ENCODE measurements around the gene CDKN2D.

- TF ChIP-seq CTBP1 (IDR thresholded peaks at IDR 0.05; ENCODE audit: borderline replicate concordance) = no peak
- TF ChIP-seq ZNF384 (IDR thresholded peaks at IDR 0.05) = no peak
- no peak for TF ChIP-seq TARDBP (IDR thresholded peaks at IDR 0.05)
- no peak for TF ChIP-seq NFRKB (IDR thresholded peaks at IDR 0.05)
- no peak for TF ChIP-seq SP1 (IDR thresholded peaks at IDR 0.05)
- no peak for TF ChIP-seq HDGF (IDR thresholded peaks at IDR 0.05; ENCODE audit: borderline replicate concordance)
- no peak; the same call in 1 of the 2 replicates for TF ChIP-seq LEF1 (IDR thresholded peaks at IDR 0.05; ENCODE audit: borderline replicate concordance)
These were observed 535 bp downstream of the CDKN2D start for GRCh38 chr19:10568062-10568825.

Data from HEK293T (cell line).